Thymus (tissue), 11 donors: ENCODE data around the gene HOXA3. TPM values are rescaled to one million over a fixed set of nuclear protein-coding genes. Genes with fewer than 3 reads are reported as not detected.
A peak's percentile ranks its signal among the peaks of the same experiment; 100 is the strongest.

Source experiments
- DNase-seq, 9 donors: peaks; one replicate each; pipeline ENCODE4 v3.0.0-alpha.2; 2013; ENCODE audit warnings: low spot score in 9 of 9, low read depth in 6 of 9, missing footprints in 1 of 9
- H3K27ac ChIP-seq, 2 donors: one replicate each; pipeline ENCODE4 v1.5.1; 2013; ENCODE audit warnings: control low read depth in 1 of 2, low read depth in 1 of 2, low read length in 1 of 2, mild to moderate bottlenecking in 1 of 2, moderate library complexity in 1 of 2
- H3K27me3 ChIP-seq, 2 donors: one replicate each; pipeline ENCODE4 v1.5.1; 2013; ENCODE audit warnings: low read length in 1 of 2; ENCODE audit not compliant: control insufficient read depth in 2 of 2, insufficient read depth in 1 of 2
- H3K36me3 ChIP-seq, 2 donors: one replicate each; pipeline ENCODE4 v1.5.1; 2013; ENCODE audit warnings: low read length in 1 of 2, mild to moderate bottlenecking in 1 of 2, moderate library complexity in 1 of 2; ENCODE audit not compliant: control insufficient read depth in 2 of 2, insufficient read depth in 2 of 2
- H3K4me1 ChIP-seq, 2 donors: one replicate each; pipeline ENCODE4 v1.5.1; 2013; ENCODE audit warnings: low read length in 2 of 2; ENCODE audit not compliant: control insufficient read depth in 2 of 2, insufficient read depth in 2 of 2
- H3K4me3 ChIP-seq, 2 donors: one replicate each; pipeline ENCODE4 v1.5.1; 2013; ENCODE audit warnings: low read length in 2 of 2, control low read depth in 1 of 2, mild to moderate bottlenecking in 1 of 2
- H3K9me3 ChIP-seq, 2 donors: one replicate each; pipeline ENCODE4 v1.5.1; 2013; ENCODE audit warnings: low read length in 1 of 2, mild to moderate bottlenecking in 1 of 2; ENCODE audit not compliant: control insufficient read depth in 2 of 2, insufficient read depth in 1 of 2
- WGBS: extraction: QIAGEN DNeasy Blood & Tissue Kit; methylation state at CpG from one replicate; pipeline ENCODE4 v1.1.7; 2013; 5-methylcytosine and 5-hydroxymethylcytosine counted together
- polyA plus RNA-seq: library from polyadenylated mRNA; stranded (reverse); fragments of 200-250 nt; gene quantifications from one replicate; pipeline ENCODE4 v1.2.3, GENCODE V29; 2013
- total RNA-seq: library from RNA; stranded (reverse); fragments of 120-200 nt; gene quantifications from one replicate; pipeline ENCODE4 v1.2.4, GENCODE V29; 2013
- donor health status: healthy.

HOXA3 gene
- total and polyA plus RNA-seq, 2 donors = 0.80 to 5.5 TPM

- Histone ChIP-seq H3K4me3 (peak within 1 kb of the TSS in 1 of 2 donors; percentile 35), H3K36me3 (no peaks in the 10 kb centered on the region), H3K27ac (no peak within 1 kb of the TSS), H3K4me1 (peaks cover 14 to 46% of the 10 kb centered on the region in 2 donors), H3K9me3 (peaks cover 0 to 16% of the 10 kb centered on the region in 2 donors), H3K27me3 (peaks cover 76 to 100% of the 10 kb centered on the region in 2 donors)
- 5% methylated on average over 43 of the region's 43 CpGs for WGBS
- DNase-seq = no peak
Measured at GRCh38 chr7:27185013-27185853, 32.9 kb upstream of the HOXA3 start, which contains the start of gene HOXA11. Gene HOXA11, minus strand, starts transcription at chr7:27185232. Its CDS starts 88 bp downstream, at chr7:27185144.

- peaks cover 14 to 53% of the 10 kb centered on the region in 2 donors for H3K4me1 ChIP-seq
- 2% methylated on average over 72 of the region's 72 CpGs for WGBS
- no peak for DNase-seq
- peaks cover 0 to 16% of the 10 kb centered on the region in 2 donors for H3K9me3 ChIP-seq
- H3K27ac ChIP-seq = no peak overlapping the region
- no peaks in the 10 kb centered on the region for H3K36me3 ChIP-seq
- peaks cover 70 to 100% of the 10 kb centered on the region in 2 donors for H3K27me3 ChIP-seq
- peak overlapping the region in 1 of 2 donors; percentile 35 for H3K4me3 ChIP-seq
Measured at GRCh38 chr7:27184337-27185012, 32.1 kb upstream of the HOXA3 start.

- DNase-seq = no peak
- Histone ChIP-seq H3K27ac (no peak overlapping the region), H3K4me1 (peaks cover 14 to 55% of the 10 kb centered on the region in 2 donors), H3K9me3 (peaks cover 0 to 10% of the 10 kb centered on the region in 2 donors), H3K36me3 (no peaks in the 10 kb centered on the region), H3K27me3 (peaks cover 70 to 100% of the 10 kb centered on the region in 2 donors), H3K4me3 (peak overlapping the region in 1 of 2 donors; percentile 35)
- WGBS = 3% methylated on average over 30 of the region's 30 CpGs
Measured at GRCh38 chr7:27183682-27184336, 31.4 kb upstream of the HOXA3 start.

GRCh38 chr7:27182861-27183681 lies 30.7 kb upstream of the HOXA3 start:
- WGBS = 16% methylated on average over 39 of the region's 39 CpGs
- peaks cover 14 to 48% of the 10 kb centered on the region in 2 donors for H3K4me1 ChIP-seq
- no peak overlapping the region for H3K27ac ChIP-seq
- no peak overlapping the region for H3K4me3 ChIP-seq
- H3K9me3 ChIP-seq = peaks cover 0 to 7% of the 10 kb centered on the region in 2 donors
- H3K36me3 ChIP-seq = no peaks in the 10 kb centered on the region
- H3K27me3 ChIP-seq = peaks cover 71 to 100% of the 10 kb centered on the region in 2 donors
- no peak for DNase-seq

GRCh38 chr7:27182285-27182841 lies 30.0 kb upstream of the HOXA3 start:
- H3K9me3 ChIP-seq = peaks cover 0 to 7% of the 10 kb centered on the region in 2 donors
- peaks cover 14 to 41% of the 10 kb centered on the region in 2 donors for H3K4me1 ChIP-seq
- no peak overlapping the region for H3K4me3 ChIP-seq
- WGBS = 66% methylated on average over 4 of the region's 4 CpGs
- no peak for DNase-seq
- H3K27ac ChIP-seq = no peak overlapping the region
- H3K27me3 ChIP-seq = peaks cover 73 to 100% of the 10 kb centered on the region in 2 donors
- no peaks in the 10 kb centered on the region for H3K36me3 ChIP-seq

- Histone ChIP-seq H3K4me3 (no peak overlapping the region), H3K4me1 (peaks cover 14 to 41% of the 10 kb centered on the region in 2 donors), H3K27me3 (peaks cover 76 to 100% of the 10 kb centered on the region in 2 donors), H3K9me3 (peaks cover 0 to 7% of the 10 kb centered on the region in 2 donors), H3K27ac (no peak overlapping the region), H3K36me3 (no peaks in the 10 kb centered on the region)
- no peak for DNase-seq
- 94% methylated on average over 4 of the region's 4 CpGs for WGBS
Measured at GRCh38 chr7:27181795-27182275, 29.5 kb upstream of the HOXA3 start.

GRCh38 chr7:27180431-27181420 lies 28.3 kb upstream of the HOXA3 start:
- Histone ChIP-seq H3K4me1 (peaks cover 12 to 36% of the 10 kb centered on the region in 2 donors), H3K27me3 (peaks cover 74 to 100% of the 10 kb centered on the region in 2 donors), H3K4me3 (no peak overlapping the region), H3K36me3 (no peaks in the 10 kb centered on the region), H3K9me3 (peaks cover 0 to 5% of the 10 kb centered on the region in 2 donors), H3K27ac (no peak overlapping the region)
- WGBS = 93% methylated on average over 12 of the region's 12 CpGs
- no peak for DNase-seq
